HEK293 (cell line): ENCODE measurements around the gene DIRAS1.

Experiments
- CTCF ChIA-PET: fragments of 350-600 bp; formaldehyde crosslinking; extraction: SDS; loops from one replicate; lab custom pipeline; 2021; ENCODE audit warnings: antibody characterized with exemption; lab: Yijun Ruan, JAX
- POLR2A ChIA-PET: fragments of 300-600 bp; formaldehyde crosslinking; extraction: SDS; loops from one replicate; lab custom pipeline; 2020; ENCODE audit warnings: antibody characterized with exemption, inconsistent platforms; lab: Yijun Ruan, JAX
- H3K27ac ChIP-seq: fragments of 200-500 bp; sonication (Bioruptor generic); 2 replicates; pipeline ENCODE4 v1.5.1; 2014; ENCODE audit warnings: low read depth, low read length, control low read depth, inconsistent platforms; ENCODE audit errors: extremely low read depth
- H3K36me3 ChIP-seq, 2 experiments: fragments of 200-500 bp in 1 of 2; sonication (Bioruptor generic) in 1 of 2; 1 replicate in 1 of 2; 2 replicates in 1 of 2; pipeline ENCODE4 v1.5.1; 2014 to 2017; ENCODE audit warnings: inconsistent platforms in 2 of 2, low read length in 2 of 2; ENCODE audit not compliant: control insufficient read depth in 2 of 2, insufficient read depth in 1 of 2
- H3K4me1 ChIP-seq: fragments of 200-500 bp; sonication (Bioruptor generic); 2 replicates; pipeline ENCODE4 v1.5.1; 2014; ENCODE audit warnings: mild to moderate bottlenecking, low read length, inconsistent platforms; ENCODE audit not compliant: control insufficient read depth, insufficient read depth
- H3K4me3 ChIP-seq: 2 replicates; pipeline ENCODE4 v1.5.1; 2011; ENCODE audit warnings: low read depth, mild to moderate bottlenecking, control low read depth, low read length, moderate library complexity
- H3K9me3 ChIP-seq: fragments of 200-500 bp; sonication (Bioruptor generic); 2 replicates; pipeline ENCODE4 v1.5.1; 2014; ENCODE audit warnings: low read depth, low read length, inconsistent platforms; ENCODE audit not compliant: control insufficient read depth, insufficient read depth
- BCL11B ChIP-seq: fragments of 450-650 bp; formaldehyde crosslinking; IDR thresholded peaks from 2 replicates; pipeline ENCODE4 v1.5.1; 2016; ENCODE audit warnings: low read depth, missing biosample characterization, missing genetic modification characterization
- KLF16 ChIP-seq: fragments of 450-650 bp; formaldehyde crosslinking; IDR thresholded peaks from 2 replicates; pipeline ENCODE4 v1.5.1; 2017; ENCODE audit warnings: missing biosample characterization, missing genetic modification characterization
- KLF8 ChIP-seq: fragments of 450-650 bp; formaldehyde crosslinking; IDR thresholded peaks from 2 replicates; pipeline ENCODE4 v1.5.1; 2016; ENCODE audit warnings: missing biosample characterization, missing genetic modification characterization
- TRIM28 ChIP-seq: IDR thresholded peaks from 2 replicates; pipeline ENCODE4 v1.6.1; 2011; ENCODE audit warnings: low read length, control low read depth, borderline replicate concordance
- ZNF169 ChIP-seq: fragments of 450-650 bp; formaldehyde crosslinking; IDR thresholded peaks from 2 replicates; pipeline ENCODE4 v1.5.1; 2016; ENCODE audit warnings: missing biosample characterization, missing genetic modification characterization
- ZNF23 ChIP-seq: fragments of 450-650 bp; formaldehyde crosslinking; IDR thresholded peaks from 2 replicates; pipeline ENCODE4 v1.5.1; 2016; ENCODE audit warnings: missing biosample characterization, missing genetic modification characterization, borderline replicate concordance
- ZNF248 ChIP-seq: fragments of 450-650 bp; formaldehyde crosslinking; IDR thresholded peaks from 2 replicates; pipeline ENCODE4 v1.5.1; 2017; ENCODE audit warnings: missing biosample characterization, missing genetic modification characterization
- ZNF391 ChIP-seq: fragments of 450-650 bp; formaldehyde crosslinking; IDR thresholded peaks from 2 replicates; pipeline ENCODE4 v1.5.1; 2016; ENCODE audit warnings: low read depth, missing biosample characterization, missing genetic modification characterization, borderline replicate concordance
- ZNF549 ChIP-seq: fragments of 450-650 bp; IDR thresholded peaks from 2 replicates; pipeline ENCODE4 v1.5.1; 2018; ENCODE audit warnings: missing biosample characterization, missing genetic modification characterization, mild to moderate bottlenecking, inconsistent platforms, moderate library complexity
- ZNF600 ChIP-seq: fragments of 450-650 bp; formaldehyde crosslinking; IDR thresholded peaks from 2 replicates; pipeline ENCODE4 v1.5.1; 2016; ENCODE audit warnings: missing biosample characterization, missing genetic modification characterization
- ZNF621 ChIP-seq: fragments of 450-650 bp; formaldehyde crosslinking; IDR thresholded peaks from 2 replicates; pipeline ENCODE4 v1.5.1; 2017; ENCODE audit warnings: missing biosample characterization, missing genetic modification characterization
- ZNF747 ChIP-seq: fragments of 450-650 bp; formaldehyde crosslinking; IDR thresholded peaks from 2 replicates; pipeline ENCODE4 v1.5.1; 2016; ENCODE audit warnings: missing biosample characterization, missing genetic modification characterization
- ZNF76 ChIP-seq: fragments of 450-650 bp; formaldehyde crosslinking; IDR thresholded peaks from 2 replicates; pipeline ENCODE4; 2016; ENCODE audit warnings: low read depth, missing biosample characterization, missing genetic modification characterization, borderline replicate concordance
- ZNF792 ChIP-seq: fragments of 450-650 bp; formaldehyde crosslinking; IDR thresholded peaks from 2 replicates; pipeline ENCODE4 v1.5.1; 2016; ENCODE audit warnings: missing biosample characterization, missing genetic modification characterization
- TF ChIP-seq, protein P1 (sequence below): IDR thresholded peaks from 2 replicates; pipeline ENCODE4 v1.6.1; 2011; ENCODE audit warnings: mild to moderate bottlenecking, low read depth, low read length, borderline replicate concordance
- TF ChIP-seq, protein P2 (sequence below): fragments of 450-650 bp; formaldehyde crosslinking; IDR thresholded peaks from 2 replicates; pipeline ENCODE4 v1.5.1; 2016; ENCODE audit warnings: missing biosample characterization, missing genetic modification characterization
- TF ChIP-seq, protein P3 (sequence below): fragments of 450-650 bp; formaldehyde crosslinking; IDR thresholded peaks from 2 replicates; pipeline ENCODE4 v1.5.0; 2017; ENCODE audit warnings: missing biosample characterization, missing genetic modification characterization, borderline replicate concordance
- TF ChIP-seq, protein P4 (sequence below): fragments of 450-650 bp; formaldehyde crosslinking; IDR thresholded peaks from 2 replicates; pipeline ENCODE4 v1.5.1; 2016; ENCODE audit warnings: missing biosample characterization, missing genetic modification characterization
- TF ChIP-seq, protein P5 (sequence below): sonication (generic); formaldehyde crosslinking; IDR thresholded peaks from 2 replicates; pipeline ENCODE4 v1.8.1; 2022; ENCODE audit warnings: mild to moderate bottlenecking, moderate library complexity, missing genetic modification reagents

The DIRAS1 gene

DNA sequence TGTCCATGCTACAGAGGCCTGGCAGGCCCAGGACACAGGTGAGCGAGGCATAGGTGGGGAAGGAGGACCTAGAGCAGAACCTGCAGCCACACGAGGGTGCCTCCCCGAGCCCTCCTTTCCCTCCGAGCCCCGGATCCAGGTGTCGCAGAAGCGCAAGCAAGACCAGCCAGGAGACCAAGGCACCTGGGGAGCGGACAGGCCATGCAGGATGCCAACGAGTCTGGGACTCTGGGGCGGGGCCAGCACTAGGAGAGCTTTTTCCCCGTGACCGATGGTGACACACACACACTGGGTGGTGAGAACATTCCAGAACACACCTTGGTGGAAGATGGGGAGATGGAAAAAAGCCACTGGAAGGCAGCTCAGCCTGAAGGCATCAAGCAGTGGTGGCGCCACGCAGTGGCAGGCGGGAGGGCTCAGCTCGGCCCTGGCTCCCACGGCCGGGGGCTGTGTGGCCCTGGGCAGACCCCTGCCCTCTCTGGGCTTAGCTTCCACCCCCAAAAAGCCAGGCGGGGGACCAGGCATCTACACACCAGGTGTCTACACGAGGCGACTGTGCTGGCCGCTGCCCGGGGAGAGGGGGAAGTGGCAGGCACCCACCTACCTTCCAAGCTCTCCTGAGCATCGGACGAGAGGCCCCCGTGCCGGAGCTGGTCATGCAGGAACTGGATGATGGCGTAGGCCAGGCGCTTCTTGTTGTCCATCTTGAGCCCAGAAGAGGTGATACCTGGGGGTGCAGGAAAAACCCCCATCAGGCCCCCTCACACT, 47.4 kb upstream of the DIRAS1 start (continued):
- TF ChIP-seq ZNF549 (tag by site-specific recombination) (no peak), ZNF747 (tag by site-specific recombination) (no peak), ZNF169 (tag by site-specific recombination) (no peak)
- TF ChIP-seq, all 188 proteins: peak for 0

DNA sequence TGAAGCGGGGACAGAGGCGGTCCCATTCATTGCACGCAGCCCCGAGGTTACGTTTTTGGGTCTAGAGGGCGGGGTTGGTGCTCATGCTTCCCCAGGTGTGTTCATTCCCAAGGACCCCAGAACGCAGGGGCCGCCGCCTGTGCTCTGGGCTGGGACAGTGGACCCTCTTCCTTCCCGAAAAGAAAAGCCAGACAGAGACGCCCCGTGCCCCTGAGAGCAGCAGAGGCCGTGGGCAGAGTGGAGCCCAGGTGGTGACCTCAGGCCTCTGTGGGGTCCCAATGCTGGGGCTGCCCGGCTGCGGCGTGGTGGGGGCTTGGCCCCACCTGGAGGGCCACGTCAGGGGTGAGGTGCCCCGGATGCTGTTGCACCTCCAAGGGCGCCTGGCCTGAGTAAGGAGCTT, 46.5 kb upstream of the DIRAS1 start:
- CTCF ChIA-PET = no interaction called here
- peaks cover 21 to 80% of the 10 kb centered on the region in 2 experiments for H3K36me3 ChIP-seq
- no peak overlapping the region for H3K4me3 ChIP-seq
- POLR2A ChIA-PET = no interaction called here
- no peaks in the 10 kb centered on the region for H3K9me3 ChIP-seq
- no peak for TF ChIP-seq ZNF600 (tag by site-specific recombination)
- H3K27ac ChIP-seq = no peak overlapping the region
- H3K4me1 ChIP-seq = no peaks in the 10 kb centered on the region

DNA sequence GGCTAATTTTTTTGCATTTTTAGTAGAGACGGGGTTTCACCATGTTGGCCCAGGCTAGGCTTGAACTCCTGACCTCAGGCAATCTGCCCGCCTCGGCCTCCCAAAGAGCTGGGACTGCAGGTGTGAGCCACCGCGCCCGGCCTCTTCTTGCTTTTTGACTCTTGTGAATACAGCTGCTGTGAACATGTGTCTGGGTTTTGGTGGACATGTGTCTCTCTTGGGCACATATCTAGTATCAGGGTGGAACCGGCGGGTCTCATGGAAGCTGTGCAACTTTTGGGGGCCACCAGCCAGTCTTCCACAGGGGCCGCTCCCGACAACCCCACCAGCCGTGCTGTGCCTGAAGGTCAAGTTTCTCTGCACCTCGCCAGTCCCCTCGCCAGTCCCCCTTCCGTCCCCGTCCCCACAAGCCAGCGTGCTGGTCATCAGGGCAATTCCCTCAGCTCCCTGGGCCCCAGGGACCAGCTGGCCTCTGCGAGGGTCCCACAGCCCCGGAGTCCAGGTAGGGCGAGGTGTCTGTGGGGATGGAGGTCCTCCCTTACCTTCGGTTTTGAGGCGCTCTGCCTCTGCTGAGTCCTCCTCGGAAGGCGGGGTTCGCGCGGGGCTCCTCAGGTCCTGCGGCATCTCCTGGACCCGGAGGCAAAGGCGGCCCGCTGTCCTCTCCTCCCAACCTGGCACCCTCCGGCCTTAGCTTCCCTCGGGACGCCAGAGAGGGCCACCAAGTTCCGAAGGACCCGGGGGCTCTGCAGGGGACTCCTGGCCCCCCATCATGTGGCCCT, 45.6 kb upstream of the DIRAS1 start:
- H3K9me3 ChIP-seq = no peaks in the 10 kb centered on the region
- CTCF ChIA-PET = no interaction called here
- H3K4me1 ChIP-seq = no peaks in the 10 kb centered on the region
- TF ChIP-seq ZNF391 (no peak), KLF8 (tag by site-specific recombination) (no peak), KLF16 (tag by site-specific recombination) (no peak), ZNF621 (tag by site-specific recombination) (no peak)
- TF ChIP-seq, protein P1, sequence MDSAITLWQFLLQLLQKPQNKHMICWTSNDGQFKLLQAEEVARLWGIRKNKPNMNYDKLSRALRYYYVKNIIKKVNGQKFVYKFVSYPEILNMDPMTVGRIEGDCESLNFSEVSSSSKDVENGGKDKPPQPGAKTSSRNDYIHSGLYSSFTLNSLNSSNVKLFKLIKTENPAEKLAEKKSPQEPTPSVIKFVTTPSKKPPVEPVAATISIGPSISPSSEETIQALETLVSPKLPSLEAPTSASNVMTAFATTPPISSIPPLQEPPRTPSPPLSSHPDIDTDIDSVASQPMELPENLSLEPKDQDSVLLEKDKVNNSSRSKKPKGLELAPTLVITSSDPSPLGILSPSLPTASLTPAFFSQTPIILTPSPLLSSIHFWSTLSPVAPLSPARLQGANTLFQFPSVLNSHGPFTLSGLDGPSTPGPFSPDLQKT = no peak
- TF ChIP-seq, protein P2, sequence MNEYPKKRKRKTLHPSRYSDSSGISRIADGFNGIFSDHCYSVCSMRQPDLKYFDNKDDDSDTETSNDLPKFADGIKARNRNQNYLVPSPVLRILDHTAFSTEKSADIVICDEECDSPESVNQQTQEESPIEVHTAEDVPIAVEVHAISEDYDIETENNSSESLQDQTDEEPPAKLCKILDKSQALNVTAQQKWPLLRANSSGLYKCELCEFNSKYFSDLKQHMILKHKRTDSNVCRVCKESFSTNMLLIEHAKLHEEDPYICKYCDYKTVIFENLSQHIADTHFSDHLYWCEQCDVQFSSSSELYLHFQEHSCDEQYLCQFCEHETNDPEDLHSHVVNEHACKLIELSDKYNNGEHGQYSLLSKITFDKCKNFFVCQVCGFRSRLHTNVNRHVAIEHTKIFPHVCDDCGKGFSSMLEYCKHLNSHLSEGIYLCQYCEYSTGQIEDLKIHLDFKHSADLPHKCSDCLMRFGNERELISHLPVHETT (tag by site-specific recombination) = no peak
- TF ChIP-seq, protein P3, sequence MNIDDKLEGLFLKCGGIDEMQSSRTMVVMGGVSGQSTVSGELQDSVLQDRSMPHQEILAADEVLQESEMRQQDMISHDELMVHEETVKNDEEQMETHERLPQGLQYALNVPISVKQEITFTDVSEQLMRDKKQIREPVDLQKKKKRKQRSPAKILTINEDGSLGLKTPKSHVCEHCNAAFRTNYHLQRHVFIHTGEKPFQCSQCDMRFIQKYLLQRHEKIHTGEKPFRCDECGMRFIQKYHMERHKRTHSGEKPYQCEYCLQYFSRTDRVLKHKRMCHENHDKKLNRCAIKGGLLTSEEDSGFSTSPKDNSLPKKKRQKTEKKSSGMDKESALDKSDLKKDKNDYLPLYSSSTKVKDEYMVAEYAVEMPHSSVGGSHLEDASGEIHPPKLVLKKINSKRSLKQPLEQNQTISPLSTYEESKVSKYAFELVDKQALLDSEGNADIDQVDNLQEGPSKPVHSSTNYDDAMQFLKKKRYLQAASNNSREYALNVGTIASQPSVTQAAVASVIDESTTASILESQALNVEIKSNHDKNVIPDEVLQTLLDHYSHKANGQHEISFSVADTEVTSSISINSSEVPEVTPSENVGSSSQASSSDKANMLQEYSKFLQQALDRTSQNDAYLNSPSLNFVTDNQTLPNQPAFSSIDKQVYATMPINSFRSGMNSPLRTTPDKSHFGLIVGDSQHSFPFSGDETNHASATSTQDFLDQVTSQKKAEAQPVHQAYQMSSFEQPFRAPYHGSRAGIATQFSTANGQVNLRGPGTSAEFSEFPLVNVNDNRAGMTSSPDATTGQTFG (tag by site-specific recombination) = no peak
- no peak overlapping the region for H3K4me3 ChIP-seq
- POLR2A ChIA-PET = interaction anchor here (0.7 kb wide), 1 partner anchor 725 kb away, joined by 3 read pairs; no protein-coding TSS in a partner anchor
- peaks cover 21 to 87% of the 10 kb centered on the region in 2 experiments for H3K36me3 ChIP-seq
- H3K27ac ChIP-seq = no peak overlapping the region

DNA sequence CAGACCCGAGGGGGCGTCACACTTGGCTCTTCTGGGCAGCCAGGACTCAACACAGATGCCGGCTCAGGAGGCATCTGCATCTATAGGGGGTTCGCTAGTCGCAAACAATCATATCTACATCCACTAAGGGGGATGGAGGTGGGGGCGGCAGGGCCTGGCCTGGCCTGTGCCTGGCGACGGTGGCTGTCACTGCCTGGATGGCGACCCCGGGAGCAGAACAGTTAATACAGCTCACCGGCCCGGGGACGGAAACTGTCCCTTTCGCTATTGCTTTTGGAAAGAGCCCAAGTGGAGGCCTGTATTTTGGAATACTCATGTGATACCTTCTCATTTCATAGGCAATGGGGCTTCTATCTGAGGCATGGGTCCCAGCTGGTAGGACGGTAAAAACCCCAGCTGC, 44.2 kb upstream of the DIRAS1 start:
- POLR2A ChIA-PET = no interaction called here
- CTCF ChIA-PET = no interaction called here
- no peaks in the 10 kb centered on the region for H3K9me3 ChIP-seq
- H3K36me3 ChIP-seq = peaks cover 21 to 92% of the 10 kb centered on the region in 2 experiments
- no peaks in the 10 kb centered on the region for H3K4me1 ChIP-seq
- H3K27ac ChIP-seq = no peak overlapping the region
- no peak overlapping the region for H3K4me3 ChIP-seq
- TF ChIP-seq ZNF248 = no peak
- TF ChIP-seq, protein P4, sequence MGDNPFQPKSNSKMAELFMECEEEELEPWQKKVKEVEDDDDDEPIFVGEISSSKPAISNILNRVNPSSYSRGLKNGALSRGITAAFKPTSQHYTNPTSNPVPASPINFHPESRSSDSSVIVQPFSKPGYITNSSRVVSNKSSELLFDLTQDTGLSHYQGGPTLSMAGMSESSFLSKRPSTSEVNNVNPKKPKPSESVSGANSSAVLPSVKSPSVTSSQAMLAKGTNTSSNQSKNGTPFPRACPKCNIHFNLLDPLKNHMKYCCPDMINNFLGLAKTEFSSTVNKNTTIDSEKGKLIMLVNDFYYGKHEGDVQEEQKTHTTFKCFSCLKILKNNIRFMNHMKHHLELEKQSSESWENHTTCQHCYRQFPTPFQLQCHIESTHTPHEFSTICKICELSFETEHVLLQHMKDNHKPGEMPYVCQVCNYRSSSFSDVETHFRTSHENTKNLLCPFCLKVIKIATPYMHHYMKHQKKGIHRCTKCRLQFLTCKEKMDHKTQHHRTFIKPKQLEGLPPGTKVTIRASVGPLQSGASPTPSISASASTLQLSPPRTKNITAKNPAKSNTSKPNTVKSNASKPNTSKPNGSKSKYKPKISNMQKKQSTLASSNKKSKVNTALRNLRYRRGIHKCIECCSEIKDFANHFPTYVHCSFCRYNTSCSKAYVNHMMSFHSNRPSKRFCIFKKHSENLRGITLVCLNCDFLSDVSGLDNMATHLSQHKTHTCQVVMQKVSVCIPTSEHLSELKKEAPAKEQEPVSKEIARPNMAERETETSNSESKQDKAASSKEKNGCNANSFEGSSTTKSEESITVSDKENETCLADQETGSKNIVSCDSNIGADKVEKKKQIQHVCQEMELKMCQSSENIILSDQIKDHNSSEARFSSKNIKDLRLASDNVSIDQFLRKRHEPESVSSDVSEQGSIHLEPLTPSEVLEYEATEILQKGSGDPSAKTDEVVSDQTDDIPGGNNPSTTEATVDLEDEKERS = no peak
- TF ChIP-seq BCL11B (tag by site-specific recombination) = no peak
- TF ChIP-seq ZNF23 (tag by site-specific recombination) = no peak
- no peak for TF ChIP-seq ZNF792 (tag by site-specific recombination)
- no peak for TF ChIP-seq TRIM28
- no peak for TF ChIP-seq ZNF76 (tag by site-specific recombination)
- TF ChIP-seq, protein P5, sequence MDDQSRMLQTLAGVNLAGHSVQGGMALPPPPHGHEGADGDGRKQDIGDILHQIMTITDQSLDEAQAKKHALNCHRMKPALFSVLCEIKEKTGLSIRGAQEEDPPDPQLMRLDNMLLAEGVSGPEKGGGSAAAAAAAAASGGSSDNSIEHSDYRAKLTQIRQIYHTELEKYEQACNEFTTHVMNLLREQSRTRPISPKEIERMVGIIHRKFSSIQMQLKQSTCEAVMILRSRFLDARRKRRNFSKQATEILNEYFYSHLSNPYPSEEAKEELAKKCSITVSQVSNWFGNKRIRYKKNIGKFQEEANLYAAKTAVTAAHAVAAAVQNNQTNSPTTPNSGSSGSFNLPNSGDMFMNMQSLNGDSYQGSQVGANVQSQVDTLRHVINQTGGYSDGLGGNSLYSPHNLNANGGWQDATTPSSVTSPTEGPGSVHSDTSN = no peak
